Endometrial microvascular endothelial cells (primary cell): ENCODE measurements around the gene IBSP. TPM values are rescaled to one million over a fixed set of nuclear protein-coding genes. Genes with fewer than 3 reads are reported as not detected.

Experiments
- in situ Hi-C: cut with HindIII; loops from 2 replicates; pipeline ENCODE4 v1.10.0; 2017; ENCODE audit warnings: low sequenced_read_pairs, low pct_unique_long_range_greater_than_20kb; ENCODE audit errors: inconsistent ontology term
- total RNA-seq: library from RNA; depleted of rRNA; stranded (reverse); fragments of >200 nt; gene quantifications from one replicate; pipeline ENCODE4 v1.2.3, GENCODE V29; 2015; ENCODE audit errors: inconsistent ontology term

IBSP gene
- total RNA-seq, 1 donor from 2014 or later: not detected

DNA sequence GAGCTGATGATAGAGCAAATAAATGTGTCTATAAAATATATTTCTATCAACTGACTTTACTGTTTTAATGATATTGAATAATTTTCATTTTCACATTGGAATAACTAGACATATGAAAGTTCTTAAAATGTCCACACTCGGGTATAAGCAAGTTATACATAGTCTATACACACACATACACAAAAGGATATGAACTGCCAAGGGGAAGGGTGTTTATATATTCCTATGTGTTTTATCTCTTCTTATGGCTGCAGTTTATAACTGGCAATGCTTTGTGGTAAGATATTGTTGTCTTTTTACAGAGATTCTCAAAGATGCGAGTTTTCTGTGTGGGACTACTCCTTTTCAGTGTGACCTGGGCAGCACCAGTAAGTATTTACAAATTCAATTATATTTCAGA is 35.0 kb downstream of the IBSP start:
- in situ Hi-C loops: loop anchor here (25.0 kb wide), 1 partner anchor 172 kb away; the partner anchor contains the start of gene DMP1

GRCh38 chr4:87835197-87835596 is 35.8 kb downstream of the IBSP start:
- in situ Hi-C loops: loop anchor here (25.0 kb wide), 1 partner anchor 173 kb away; the partner anchor contains the start of gene DMP1

DNA sequence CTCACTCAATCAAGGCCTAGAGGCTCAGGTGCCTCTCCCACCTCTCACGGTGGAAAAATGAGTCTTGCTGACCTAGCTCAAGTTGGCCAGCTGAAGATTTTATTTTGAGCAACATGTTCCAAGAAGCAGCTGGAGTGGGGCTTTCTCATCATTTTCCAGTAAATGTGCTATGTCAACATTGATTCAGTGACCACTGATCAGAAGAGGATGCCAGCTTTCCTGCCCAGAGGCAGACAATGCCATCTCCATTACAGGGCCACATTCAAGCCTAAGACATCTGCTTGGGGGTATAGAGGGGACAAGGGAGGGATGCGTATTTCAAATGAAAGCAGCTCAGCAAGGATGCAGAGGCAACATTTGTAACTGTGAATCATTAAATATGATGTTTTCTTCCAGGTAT is 36.4 kb downstream of the IBSP start:
- in situ Hi-C loops: loop anchor here (25.0 kb wide), 1 partner anchor 173 kb away; the partner anchor contains the start of gene DMP1

DNA sequence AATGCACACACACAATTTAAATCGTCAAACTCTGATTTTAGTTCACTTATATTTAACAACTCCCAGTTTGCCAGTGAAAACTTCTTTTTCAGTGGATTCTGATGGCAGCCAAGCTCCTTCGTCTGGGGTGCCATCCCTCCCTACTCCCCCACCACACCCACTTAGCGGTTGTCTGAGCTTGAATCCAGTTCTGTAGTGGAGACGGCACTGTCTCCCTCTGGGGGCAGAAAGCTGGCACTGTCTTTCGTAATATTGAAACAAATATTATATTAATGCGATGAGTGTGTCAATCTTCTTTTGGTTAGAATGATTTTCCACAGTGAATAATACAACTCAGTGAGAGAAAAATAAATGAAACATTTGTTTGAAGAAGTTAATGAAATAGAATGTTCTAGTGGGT is 38.9 kb downstream of the IBSP start:
- in situ Hi-C loops: loop anchor here (25.0 kb wide), 1 partner anchor 176 kb away; the partner anchor contains the start of gene DMP1

DNA sequence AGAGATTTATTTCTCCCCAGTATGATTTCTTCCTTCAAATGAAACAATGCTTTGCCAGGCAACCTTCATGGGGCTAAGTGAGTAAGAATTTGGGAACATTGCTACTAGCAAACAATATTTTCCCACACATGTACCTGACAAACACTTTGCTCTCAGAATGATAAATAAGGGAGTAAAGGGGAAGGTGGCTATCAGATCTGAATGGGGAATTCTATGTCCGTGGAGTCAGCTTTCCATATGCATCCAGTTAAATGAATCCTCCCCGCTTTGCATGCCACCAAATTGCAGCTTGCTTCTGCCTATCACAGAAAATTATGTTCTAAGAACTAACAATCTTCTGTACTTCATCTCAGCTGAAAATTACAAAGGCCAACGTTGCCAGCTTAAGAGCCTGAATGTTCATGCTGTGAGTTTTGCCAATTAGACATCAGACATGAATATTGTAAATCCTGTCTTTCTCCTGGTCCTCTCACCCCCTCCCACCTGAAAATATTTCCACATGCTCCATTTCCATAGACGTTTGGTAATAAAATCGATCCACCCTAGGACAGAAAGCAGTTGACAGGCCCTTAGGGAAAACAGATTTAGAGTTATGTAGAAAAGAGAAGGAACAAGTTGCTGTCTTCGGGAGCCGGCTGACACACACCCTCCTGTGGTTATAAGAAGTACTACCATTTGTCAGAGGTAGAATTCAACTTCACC is 39.7 kb downstream of the IBSP start:
- in situ Hi-C loops: loop anchor here (25.0 kb wide), 1 partner anchor 177 kb away; the partner anchor contains the start of gene DMP1

DNA sequence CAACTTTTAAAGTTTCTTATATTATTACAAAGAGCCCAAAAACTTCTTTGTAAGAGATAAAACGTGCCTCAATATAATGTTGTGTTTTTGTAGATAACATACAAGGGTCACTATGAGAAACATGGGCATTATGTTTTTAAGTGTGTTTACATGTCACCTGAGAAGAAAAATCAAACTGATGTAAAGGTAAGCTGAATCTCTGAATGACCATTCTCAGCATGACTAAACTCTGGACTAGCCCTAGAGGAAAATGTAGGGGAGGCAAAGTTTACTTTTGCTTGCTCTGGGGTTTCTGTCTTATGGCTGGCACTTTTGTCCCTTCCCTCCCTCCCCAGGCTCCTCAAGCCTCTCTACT is 40.2 kb downstream of the IBSP start:
- in situ Hi-C loops: loop anchor here (25.0 kb wide), 1 partner anchor 177 kb away; the partner anchor contains the start of gene DMP1

- in situ Hi-C loops: loop anchor here (25.0 kb wide), 1 partner anchor 178 kb away; the partner anchor contains the start of gene DMP1
Observed at GRCh38 chr4:87840149-87840548, 40.8 kb downstream of the IBSP start.

DNA sequence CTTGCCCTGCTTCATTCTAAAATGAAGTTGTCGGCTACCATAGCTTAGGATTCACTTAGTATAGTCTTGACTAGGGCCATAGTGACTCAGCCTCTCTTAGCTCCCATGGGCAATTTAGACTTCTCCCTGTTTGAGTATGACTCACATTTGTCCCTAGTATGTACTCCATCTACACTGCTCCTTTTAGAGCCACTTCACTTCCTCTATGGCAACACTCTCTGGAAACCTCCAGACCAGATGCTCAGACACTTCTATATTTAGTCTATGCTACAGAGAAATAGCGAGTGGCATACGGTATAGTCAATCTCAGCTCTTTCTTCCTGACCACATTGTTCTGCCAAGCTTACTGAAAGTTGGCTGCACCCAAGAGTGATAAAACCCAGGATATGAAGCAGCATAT is 44.6 kb downstream of the IBSP start:
- in situ Hi-C loops: loop anchor here (25.0 kb wide), 1 partner anchor 182 kb away; the partner anchor contains the start of gene DMP1

DNA sequence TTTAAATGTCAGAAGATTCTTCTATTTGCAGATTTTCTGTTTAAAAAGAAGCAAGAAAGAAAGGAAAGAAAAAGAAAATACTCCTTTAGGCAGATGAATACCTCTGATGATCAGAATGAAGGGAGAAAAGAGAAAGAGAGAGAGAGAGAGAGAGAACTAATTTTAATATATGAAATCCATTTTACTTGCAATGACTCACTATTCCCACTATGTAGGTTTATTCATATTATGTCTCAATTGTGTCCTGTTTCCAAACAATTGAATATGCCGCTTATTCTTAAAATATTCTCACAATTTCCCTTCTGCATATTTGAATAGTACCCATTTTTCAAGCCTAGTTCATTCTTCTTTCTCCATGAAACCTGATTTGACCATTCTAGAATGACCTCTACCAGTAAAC is 45.1 kb downstream of the IBSP start:
- in situ Hi-C loops: loop anchor here (25.0 kb wide), 1 partner anchor 182 kb away; the partner anchor contains the start of gene DMP1

- in situ Hi-C loops: loop anchor here (25.0 kb wide), 1 partner anchor 184 kb away; the partner anchor contains the start of gene DMP1
Observed at GRCh38 chr4:87846226-87846625, 46.9 kb downstream of the IBSP start.

DNA sequence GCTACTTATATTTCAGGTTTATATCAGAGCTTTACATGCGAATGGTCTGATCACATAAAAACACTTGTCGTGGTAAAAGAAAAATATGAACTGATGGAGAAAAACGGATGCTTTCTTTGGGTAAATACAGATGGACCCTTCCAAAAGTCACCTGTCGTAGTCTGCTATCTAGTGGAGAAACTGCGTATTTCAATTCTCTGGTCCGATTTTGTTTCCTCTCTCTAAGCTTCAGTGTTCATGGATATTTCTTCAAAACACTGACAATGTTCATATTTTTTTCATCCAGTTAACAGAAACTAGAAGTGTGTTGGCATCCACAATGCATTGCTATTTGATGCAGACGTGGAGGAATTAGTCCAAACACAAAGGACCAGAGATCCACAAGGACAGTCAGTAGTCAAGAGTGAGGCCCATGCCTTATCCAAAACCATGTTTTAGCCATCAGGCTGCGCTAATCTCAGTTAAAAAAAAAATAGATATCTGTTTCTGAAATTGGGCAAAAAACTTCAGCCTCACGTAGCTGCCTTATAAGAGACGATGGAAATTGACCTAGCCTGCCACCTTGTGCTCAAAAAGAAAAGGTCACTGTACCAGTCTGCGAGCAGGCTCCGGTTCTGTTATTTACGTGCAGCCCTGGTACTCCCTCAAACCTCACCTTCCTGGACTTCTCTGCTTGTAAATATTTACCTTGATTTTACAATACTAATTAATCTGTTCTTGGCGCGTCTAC is 49.4 kb downstream of the IBSP start:
- in situ Hi-C loops: loop anchor here (25.0 kb wide), 1 partner anchor 186 kb away; the partner anchor contains the start of gene DMP1

DNA sequence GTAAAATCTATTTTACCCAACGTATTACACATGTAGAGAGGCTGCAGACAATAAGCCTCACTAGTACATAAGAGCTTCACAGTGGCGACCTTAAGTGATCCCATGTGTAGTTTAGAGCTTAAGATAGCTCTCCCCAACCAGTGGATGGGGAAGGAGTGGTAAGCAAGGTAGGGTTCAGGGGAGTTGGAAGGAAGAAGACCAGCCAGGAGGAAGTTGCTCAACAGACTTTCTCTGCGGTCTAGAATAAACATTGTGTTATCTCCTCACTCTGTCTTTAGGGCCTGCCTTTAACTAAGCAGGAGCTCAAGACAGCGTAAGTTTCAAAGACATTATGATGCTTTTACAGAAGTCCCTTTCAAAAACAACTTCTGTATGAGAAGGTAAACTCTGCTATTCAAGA is 50.3 kb downstream of the IBSP start:
- in situ Hi-C loops: loop anchor here (25.0 kb wide), 2 partner anchors 138 to 187 kb away; partner anchors contain the start of genes DMP1 and SPP1

- in situ Hi-C loops: loop anchor here (25.0 kb wide), 1 partner anchor 136 kb away; the partner anchor contains the start of gene SPP1
Observed at GRCh38 chr4:87851332-87851731, 52.0 kb downstream of the IBSP start.

DNA sequence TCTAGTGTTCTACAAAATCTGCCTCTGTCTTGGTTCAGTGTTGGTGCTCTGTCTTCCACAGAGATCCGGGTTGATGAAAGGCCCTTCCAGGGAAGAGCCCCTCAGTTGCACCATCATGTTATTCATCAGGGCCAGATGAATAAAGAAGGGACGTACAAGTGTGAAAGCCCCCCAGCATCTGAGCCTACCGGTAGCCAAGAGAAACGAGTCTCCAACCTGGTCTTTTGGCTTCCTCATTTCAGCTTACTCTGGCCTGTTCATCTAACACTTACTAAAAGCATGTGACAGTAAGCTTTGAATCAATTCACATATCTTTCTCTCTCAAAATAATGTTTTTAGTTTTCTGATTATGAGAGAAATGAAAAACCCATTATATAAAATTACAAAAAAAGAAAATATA is 52.6 kb downstream of the IBSP start:
- in situ Hi-C loops: loop anchor here (25.0 kb wide), 1 partner anchor 135 kb away; the partner anchor contains the start of gene SPP1

GRCh38 chr4:87853108-87853507 is 53.8 kb downstream of the IBSP start:
- in situ Hi-C loops: loop anchor here (25.0 kb wide), 1 partner anchor 134 kb away; the partner anchor contains the start of gene SPP1

DNA sequence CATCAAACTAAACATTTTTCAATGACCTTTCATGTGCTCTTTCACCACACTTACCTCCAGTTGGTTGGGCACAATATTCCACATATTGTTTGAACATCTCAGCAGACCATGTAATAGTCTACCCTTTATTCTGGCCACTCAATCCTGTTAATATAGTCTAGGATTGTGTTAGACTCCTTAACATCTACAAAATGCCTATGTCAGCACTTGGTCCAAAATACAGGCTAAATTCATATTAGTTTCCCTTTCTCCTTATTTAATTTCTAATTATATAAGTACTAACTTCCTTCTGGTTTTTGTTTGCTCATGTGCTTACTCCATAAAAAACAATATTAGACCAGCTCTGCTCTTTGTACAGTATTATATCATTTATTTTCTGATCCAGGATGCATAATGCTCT is 54.5 kb downstream of the IBSP start:
- in situ Hi-C loops: loop anchor here (25.0 kb wide), 1 partner anchor 133 kb away; the partner anchor contains the start of gene SPP1

DNA sequence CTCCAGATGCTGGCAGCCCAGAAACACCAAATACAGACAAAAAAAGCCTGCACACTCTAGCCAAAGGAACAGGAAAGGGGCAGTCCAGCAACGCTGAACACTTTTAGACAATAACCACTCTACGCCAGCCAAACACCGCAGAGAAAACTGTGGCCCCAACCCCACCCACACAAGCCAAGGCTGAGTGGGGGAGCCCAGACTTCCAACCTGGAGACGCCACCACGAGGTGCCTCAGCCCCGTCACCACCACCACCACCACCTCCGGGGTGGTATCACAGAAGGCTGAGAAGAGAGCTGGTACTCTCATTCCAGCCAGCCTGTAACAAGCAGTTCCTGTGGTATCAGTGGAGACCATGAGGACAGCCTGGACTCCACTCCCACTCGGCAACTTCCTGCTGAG is 56.2 kb downstream of the IBSP start:
- in situ Hi-C loops: loop anchor here (25.0 kb wide), 1 partner anchor 132 kb away; the partner anchor contains the start of gene SPP1

GRCh38 chr4:87856816-87857215 is 57.5 kb downstream of the IBSP start:
- in situ Hi-C loops: loop anchor here (25.0 kb wide), 1 partner anchor 130 kb away; the partner anchor contains the start of gene SPP1

- in situ Hi-C loops: loop anchor here (25.0 kb wide), 1 partner anchor 130 kb away; the partner anchor contains the start of gene SPP1
Observed at GRCh38 chr4:87857789-87858188, 58.4 kb downstream of the IBSP start.
